ENCODE data around the gene SELENBP1. TPM values are rescaled to one million over a fixed set of nuclear protein-coding genes. Genes with fewer than 3 reads are reported as not detected.

The SELENBP1 gene
- total and polyA plus RNA-seq, 9 of the 15 experiments (the other 6 are each of a cell fraction or from before 2014, with no cell fraction given) = 25.8 to 81.2 (median 47.1) TPM

- no peak overlapping the region for H3K4me3 ChIP-seq
- peaks cover 16% of the 10 kb centered on the region for H3K79me2 ChIP-seq (ENCODE audit: control insufficient read depth, insufficient read depth, low read length)
- in situ Hi-C loops (cut with MboI) = no loop called here
- DNase-seq (ENCODE audit: extremely low read depth in 1 of 4, low spot score in 3 of 4) (peak in 2 of 4 experiments; percentile 23 to 30), ATAC-seq (peak; percentile 29), FAIRE-seq (no peak)
- no peaks in the 10 kb centered on the region for H4K20me1 ChIP-seq (replicated peaks; ENCODE audit: control insufficient read depth, insufficient read depth, low read length)
- peak overlapping the region; percentile 72 for H2AFZ ChIP-seq (ENCODE audit: low read depth, low read length)
- intact Hi-C loops (cut with micrococcal nuclease) = no loop called here
- TF ChIP-seq SREBF1 (IDR thresholded peaks at IDR 0.05; ENCODE audit: borderline replicate concordance, low read depth, low read length) (no peak), FOS (IDR thresholded peaks at IDR 0.05; ENCODE audit: extremely low read depth, insufficient read length) (no peak), ZNF324 (CRISPR knock-in tag; IDR thresholded peaks at IDR 0.05) (no peak), ZNF740 (CRISPR knock-in tag; IDR thresholded peaks at IDR 0.05) (peak; percentile 62; the same call in 1 of the 2 replicates), ZNF740 (tag; IDR thresholded peaks at IDR 0.05) (no peak), RBFOX2 (IDR thresholded peaks at IDR 0.05; ENCODE audit: low read depth, low read length) (peak; percentile 31; the same call in 1 of the 2 replicates), MAFF (IDR thresholded peaks at IDR 0.05; ENCODE audit: low read length) (no peak), EGR1 (conservative IDR thresholded peaks at IDR 0.05) (peak; percentile 68)
- no TSS peak for BruUV-seq (replicated peaks)
- H3K4me2 ChIP-seq (ENCODE audit: insufficient read depth, low read length) = peak overlapping the region; percentile 68; the same call in 1 of the 2 replicates
- peak overlapping the region; percentile 71; the same call in 1 of the 3 replicates for H3K27ac ChIP-seq (ENCODE audit: extremely low read depth, low read depth, low read length)
- ChIA-PET CTCF (ENCODE audit: low intra/inter-chr PET ratio) (no interaction called here), POLR2A (interaction anchor here (0.6 to 1.7 kb wide), 7 partner anchors 12 to 540 kb away, joined by 3 to 8 read pairs (median 3); partner anchors contain the start of genes THEM4 and ZNF687)
- no peaks in the 10 kb centered on the region for H3K27me3 ChIP-seq (ENCODE audit: control insufficient read depth in 2 of 2, insufficient read depth in 2 of 2, low read length in 2 of 2)
- H3K4me1 ChIP-seq (replicated peaks in 1 of 2; ENCODE audit: control insufficient read depth in 2 of 2, insufficient read depth in 2 of 2, low read length in 2 of 2) = peaks cover 32 to 48% of the 10 kb centered on the region in 2 experiments
- H3K9ac ChIP-seq (ENCODE audit: insufficient read depth in 1 of 2, low read depth in 2 of 2, low read length in 2 of 2) = peak overlapping the region in 1 of 2 experiments; percentile 57; a peak in 2 of 4 replicates
- peaks cover 32% of the 10 kb centered on the region; the same call in 2 of the 3 replicates for H3K36me3 ChIP-seq (ENCODE audit: control insufficient read depth, insufficient read depth, low read length)
- 74% methylated on average over 11 of the region's 15 CpGs for WGBS (ENCODE audit: insufficient coverage, low coverage, missing lambda C conversion rate)
- H3K9me1 ChIP-seq (ENCODE audit: control insufficient read depth, insufficient read depth, low read length) = no peaks in the 10 kb centered on the region
- H3K9me3 ChIP-seq (replicated peaks; ENCODE audit: control insufficient read depth, insufficient read depth, low read depth, low read length) = no peaks in the 10 kb centered on the region
Measured at GRCh38 chr1:151369621-151370048, 2.9 kb downstream of the SELENBP1 start.
